NCI-H748 (cell line): Measurements from ENCODE around the gene GATD1.

Experiments used
- DNase-seq: peaks from one replicate; lab custom pipeline; 2025; ENCODE audit not compliant: unreplicated experiment; lab: John Stamatoyannopoulos, UW

GATD1 gene

GRCh38 chr11:813072-813455 lies 35.8 kb upstream of the GATD1 start:
- DNase-seq = no peak

DNA sequence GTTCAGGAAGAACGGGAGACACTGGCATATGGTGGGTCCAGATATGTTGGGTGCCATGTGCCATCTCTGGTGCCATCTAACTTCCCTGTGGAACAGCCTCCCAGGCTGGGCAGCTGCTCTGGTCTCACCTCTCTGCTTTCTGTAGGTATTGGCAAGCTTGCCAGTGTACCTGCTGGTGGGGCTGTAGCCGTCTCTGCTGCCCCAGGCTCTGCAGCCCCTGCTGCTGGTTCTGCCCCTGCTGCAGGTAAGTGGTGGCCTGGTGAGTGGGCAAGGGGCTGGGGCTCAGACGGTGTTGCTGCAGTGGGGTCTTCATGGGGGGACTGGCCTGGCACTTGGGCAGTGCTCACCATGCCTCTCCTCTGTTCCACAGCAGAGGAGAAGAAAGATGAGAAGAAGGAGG lies 35.1 kb upstream of the GATD1 start:
- no peak for DNase-seq

- DNase-seq = no peak
Measured at GRCh38 chr11:811446-812245, 34.4 kb upstream of the GATD1 start.

- no peak for DNase-seq
Measured at GRCh38 chr11:810040-810567, 32.8 kb upstream of the GATD1 start.

DNA sequence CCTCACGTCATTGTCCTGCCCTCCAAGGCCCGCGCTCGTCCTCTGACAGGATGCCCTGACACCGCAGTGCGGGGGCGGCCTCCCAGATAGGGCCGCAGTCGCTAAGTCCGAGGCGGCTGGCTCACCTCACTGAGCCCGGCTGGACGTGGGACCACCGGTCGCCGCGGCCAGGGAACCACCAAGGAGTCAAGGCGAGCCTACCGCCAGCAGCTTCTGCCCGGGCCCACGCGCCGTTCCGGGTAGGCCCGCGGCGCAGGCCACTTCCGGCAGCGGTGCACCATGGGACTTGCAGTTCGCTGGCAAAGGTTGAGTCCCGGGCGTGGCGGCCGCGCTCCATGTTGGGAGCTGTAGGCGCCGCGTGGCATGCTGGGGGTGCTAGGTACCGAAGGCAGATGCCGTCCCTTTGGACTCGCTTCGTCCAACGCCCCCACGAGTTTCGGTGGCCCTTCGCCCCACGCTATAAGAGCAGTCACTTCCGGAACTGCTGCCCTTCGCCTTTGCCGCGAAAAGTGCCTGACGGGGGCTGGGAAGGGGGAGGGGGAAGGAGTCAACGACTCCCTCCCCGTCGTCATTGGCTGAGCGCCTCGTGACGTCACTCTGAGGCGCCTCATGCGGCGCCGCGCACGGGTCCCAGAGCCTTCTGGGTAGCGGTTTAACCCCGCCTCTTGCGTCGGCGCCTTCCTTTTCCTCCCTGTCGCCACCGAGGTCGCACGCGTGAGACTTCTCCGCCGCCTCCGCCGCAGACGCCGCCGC lies 32.2 kb upstream of the GATD1 start, which contains the start of gene RPLP2:
RPLP2 (plus strand) TSS at position 681 of the 753 bp plus-strand sequence. CDS start 268 bp downstream, outside the sequence.
- DNase-seq = peak; percentile 98

GRCh38 chr11:808427-809286 lies 31.4 kb upstream of the GATD1 start:
- DNase-seq = no peak

GRCh38 chr11:804599-804964 lies 27.3 kb upstream of the GATD1 start:
- DNase-seq = peak; percentile 59

- DNase-seq = peak; percentile 78
Measured at GRCh38 chr11:803770-804598, 26.7 kb upstream of the GATD1 start.

DNA sequence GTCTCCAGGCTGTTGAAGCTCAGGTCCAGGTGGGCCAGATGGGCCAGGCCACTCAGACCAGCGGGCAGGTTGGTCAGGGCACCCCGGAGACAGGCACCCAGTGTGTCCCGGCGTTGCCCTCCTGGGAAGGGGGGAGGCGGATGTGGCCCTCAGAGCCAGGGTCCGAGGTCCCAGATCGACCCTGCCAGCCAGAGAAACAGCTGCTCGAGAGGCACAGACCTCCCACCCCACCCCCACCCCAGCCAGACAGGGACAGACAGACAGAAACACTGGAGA lies 26.1 kb upstream of the GATD1 start:
- DNase-seq = no peak

DNA sequence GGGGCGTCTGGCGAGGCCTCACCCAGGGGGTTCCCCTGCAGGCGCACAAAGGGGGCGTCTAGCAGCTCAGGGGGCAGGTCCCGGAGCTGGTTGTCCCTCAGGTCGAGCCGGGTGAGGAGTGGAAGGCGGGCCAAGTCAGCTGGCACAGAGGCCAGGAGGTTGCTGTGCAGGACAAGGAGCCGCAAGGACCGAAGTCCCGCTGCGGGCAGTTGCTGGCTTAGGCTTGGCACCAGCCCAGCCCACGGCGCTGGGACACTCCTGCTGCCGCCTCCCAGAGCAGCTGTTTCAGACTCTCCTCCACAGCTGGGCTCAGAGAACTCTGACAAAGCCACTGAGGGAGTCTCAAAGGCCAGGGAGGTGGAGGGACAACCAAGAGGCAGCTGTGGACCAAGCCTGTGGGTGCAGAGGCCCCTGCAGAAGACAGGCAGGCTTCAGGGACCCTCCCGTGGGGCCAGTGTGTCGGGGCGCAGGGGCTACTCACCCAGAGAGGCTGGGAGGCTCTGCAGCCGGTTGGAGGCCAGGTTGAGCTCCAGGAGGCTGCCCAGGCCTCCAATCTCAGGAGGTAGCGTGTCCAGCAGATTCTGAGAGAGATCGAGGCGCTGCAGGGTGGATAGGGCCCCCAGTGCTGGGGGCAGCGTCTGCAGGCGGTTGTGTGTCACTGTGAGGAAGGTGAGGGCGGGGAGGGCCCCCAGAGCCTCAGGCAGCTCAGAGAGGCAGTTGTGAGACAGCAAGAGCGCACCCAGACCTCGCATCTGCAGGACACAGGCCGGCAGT lies 25.6 kb upstream of the GATD1 start:
- no peak for DNase-seq

- no peak for DNase-seq
Measured at GRCh38 chr11:802018-802617, 24.8 kb upstream of the GATD1 start.

GRCh38 chr11:801097-801780 lies 24.0 kb upstream of the GATD1 start:
- DNase-seq = no peak

- DNase-seq = no peak
Measured at GRCh38 chr11:800473-800872, 23.2 kb upstream of the GATD1 start.

GRCh38 chr11:799641-800316 lies 22.5 kb upstream of the GATD1 start:
- DNase-seq = no peak

- peak; percentile 85 for DNase-seq
Measured at GRCh38 chr11:798093-798713, 20.9 kb upstream of the GATD1 start, which contains the start of gene SLC25A22. TSS of gene SLC25A22 (minus strand) at chr11:798281. CDS start at chr11:795006, 3,275 bp downstream.

- DNase-seq = peak; percentile 89
Measured at GRCh38 chr11:797296-798092, 20.2 kb upstream of the GATD1 start.
